Liver (tissue), 9 donors: Measurements from ENCODE around the gene KRT26. TPM values are rescaled to one million over a fixed set of nuclear protein-coding genes. Genes with fewer than 3 reads are reported as not detected.

Experiments
- DNase-seq: peaks from one replicate; pipeline ENCODE4 v3.0.0-alpha.2; 2017; ENCODE audit warnings: low spot score
- H3K27ac ChIP-seq, 2 donors: one replicate each; pipeline ENCODE4 v1.7.0; 2013; ENCODE audit warnings: inconsistent platforms in 2 of 2, low read length in 2 of 2, control low read depth in 1 of 2, low read depth in 1 of 2, mild to moderate bottlenecking in 1 of 2
- H3K27me3 ChIP-seq, 4 donors: one replicate each; pipeline versions ENCODE4 v1.6.1 to v1.7.0; 2013; ENCODE audit warnings: low read length in 3 of 4, inconsistent platforms in 1 of 4, mild to moderate bottlenecking in 1 of 4, moderate library complexity in 1 of 4; ENCODE audit not compliant: control insufficient read depth in 4 of 4, insufficient read depth in 4 of 4
- H3K36me3 ChIP-seq, 4 donors: one replicate each; pipeline versions ENCODE4 v1.6.1 to v1.7.0; 2013; ENCODE audit warnings: low read length in 3 of 4, mild to moderate bottlenecking in 3 of 4, low read depth in 1 of 4, moderate library complexity in 1 of 4; ENCODE audit not compliant: control insufficient read depth in 4 of 4, insufficient read depth in 3 of 4
- H3K4me1 ChIP-seq, 4 donors: one replicate each; pipeline versions ENCODE4 v1.6.1 to v1.7.0; 2013; ENCODE audit warnings: low read length in 3 of 4, mild to moderate bottlenecking in 3 of 4, moderate library complexity in 1 of 4; ENCODE audit not compliant: control insufficient read depth in 4 of 4, insufficient read depth in 4 of 4
- H3K4me3 ChIP-seq, 3 donors: one replicate each; pipeline versions ENCODE4 v1.6.1 to v1.7.0; 2013; ENCODE audit warnings: low read length in 3 of 3, control low read depth in 1 of 3, low read depth in 1 of 3, mild to moderate bottlenecking in 1 of 3
- H3K9ac ChIP-seq, 2 donors: one replicate each; pipeline ENCODE4 v1.7.0; 2013; ENCODE audit warnings: low read length in 2 of 2, mild to moderate bottlenecking in 2 of 2, moderate library complexity in 2 of 2, control low read depth in 1 of 2, low read depth in 1 of 2
- H3K9me3 ChIP-seq, 4 donors: one replicate each; pipeline versions ENCODE4 v1.6.1 to v1.7.0; 2013; ENCODE audit warnings: low read length in 3 of 4; ENCODE audit not compliant: control insufficient read depth in 4 of 4
- EGR1 ChIP-seq, 2 donors: IDR thresholded peaks; 2 replicates each; pipeline ENCODE4 v1.6.1; 2016 to 2018; ENCODE audit warnings: antibody characterized with exemption in 2 of 2, low read depth in 2 of 2
- FOXA1 ChIP-seq: IDR thresholded peaks from 2 replicates; pipeline ENCODE4 v1.6.1; 2016; ENCODE audit warnings: antibody characterized with exemption
- FOXA2 ChIP-seq: IDR thresholded peaks from 2 replicates; pipeline ENCODE4 v1.6.1; 2016; ENCODE audit warnings: antibody characterized with exemption
- GABPA ChIP-seq, 2 donors: IDR thresholded peaks in 1 of 2; conservative IDR thresholded peaks in 1 of 2; 2 replicates each; pipeline ENCODE4 v1.6.1; 2016; ENCODE audit warnings: antibody characterized with exemption in 2 of 2, mild to moderate bottlenecking in 1 of 2, moderate library complexity in 1 of 2
- HNF4A ChIP-seq, 2 donors: conservative IDR thresholded peaks; 2 replicates each; pipeline ENCODE4 v1.6.1; 2016; ENCODE audit warnings: antibody characterized with exemption in 2 of 2, mild to moderate bottlenecking in 2 of 2
- HNF4G ChIP-seq: IDR thresholded peaks from 2 replicates; pipeline ENCODE4 v1.6.1; 2016; ENCODE audit warnings: antibody characterized with exemption
- JUND ChIP-seq, 2 donors: IDR thresholded peaks; 2 replicates each; pipeline ENCODE4 v1.6.1; 2016; ENCODE audit warnings: antibody characterized with exemption in 2 of 2
- NR2F2 ChIP-seq: IDR thresholded peaks from 2 replicates; pipeline ENCODE4 v1.6.1; 2016; ENCODE audit warnings: antibody characterized with exemption
- RAD21 ChIP-seq, 2 donors: IDR thresholded peaks; 2 replicates each; pipeline ENCODE4 v1.6.1; 2016; ENCODE audit warnings: antibody characterized with exemption in 2 of 2, mild to moderate bottlenecking in 2 of 2
- RXRA ChIP-seq, 2 donors: IDR thresholded peaks; 2 replicates each; pipeline ENCODE4 v1.6.1; 2017 to 2018; ENCODE audit warnings: antibody characterized with exemption in 2 of 2, mild to moderate bottlenecking in 1 of 2
- SP1 ChIP-seq: IDR thresholded peaks from 2 replicates; pipeline ENCODE4 v1.6.1; 2018; ENCODE audit warnings: antibody characterized with exemption, mild to moderate bottlenecking
- TAF1 ChIP-seq: conservative IDR thresholded peaks from 2 replicates; pipeline ENCODE4 v1.6.1; 2016; ENCODE audit warnings: antibody characterized with exemption, mild to moderate bottlenecking
- YY1 ChIP-seq: IDR thresholded peaks from 2 replicates; pipeline ENCODE4 v1.6.1; 2016; ENCODE audit warnings: antibody characterized with exemption, mild to moderate bottlenecking
- WGBS: extraction: QIAGEN DNeasy Blood & Tissue Kit; methylation state at CpG from one replicate; pipeline ENCODE4 v1.1.7; 2013; 5-methylcytosine and 5-hydroxymethylcytosine counted together
- polyA plus RNA-seq, 2 donors: library from polyadenylated mRNA; stranded (reverse) in 1 of 2; unstranded in 1 of 2; fragments of 200-250 nt in 1 of 2; fragments of >200 nt in 1 of 2; fragmentation: Nextera tagmentation in 1 of 2; extraction: Ambion mirVana in 1 of 2; gene quantifications; one replicate each; pipeline versions ENCODE4 v1.2.1 to v1.2.3, GENCODE V29; 2013 to 2015
- total RNA-seq, 2 donors: library from RNA; depleted of rRNA; stranded (reverse); fragments of >200 nt; gene quantifications; one replicate each; pipeline ENCODE4 v1.2.3, GENCODE V29; 2014
- TF ChIP-seq, protein P1 (sequence below): IDR thresholded peaks from 2 replicates; pipeline ENCODE4 v1.6.1; 2016; ENCODE audit warnings: antibody characterized with exemption, mild to moderate bottlenecking
- TF ChIP-seq, protein P2 (sequence below): IDR thresholded peaks from 2 replicates; pipeline ENCODE4 v1.6.1; 2016; ENCODE audit warnings: antibody characterized with exemption
- TF ChIP-seq, protein P3 (sequence below): IDR thresholded peaks from 2 replicates; pipeline ENCODE4 v1.6.1; 2016; ENCODE audit warnings: antibody characterized with exemption
- TF ChIP-seq, protein P4 (sequence below): fragments of 150-350 bp; IDR thresholded peaks from 2 replicates; pipeline ENCODE4 v1.5.1; 2017; ENCODE audit warnings: improper control_type of control experiment, low read depth, low read length; ENCODE audit not compliant: missing input control
- TF ChIP-seq, protein P5 (sequence below): IDR thresholded peaks from 2 replicates; pipeline ENCODE4 v1.6.1; 2016; ENCODE audit warnings: antibody characterized with exemption
- donor health status: healthy.
- donor health status: healthy.
- donor health status: healthy.
- donor health status: healthy.
- donor health status: healthy.

KRT26 gene, protein sequence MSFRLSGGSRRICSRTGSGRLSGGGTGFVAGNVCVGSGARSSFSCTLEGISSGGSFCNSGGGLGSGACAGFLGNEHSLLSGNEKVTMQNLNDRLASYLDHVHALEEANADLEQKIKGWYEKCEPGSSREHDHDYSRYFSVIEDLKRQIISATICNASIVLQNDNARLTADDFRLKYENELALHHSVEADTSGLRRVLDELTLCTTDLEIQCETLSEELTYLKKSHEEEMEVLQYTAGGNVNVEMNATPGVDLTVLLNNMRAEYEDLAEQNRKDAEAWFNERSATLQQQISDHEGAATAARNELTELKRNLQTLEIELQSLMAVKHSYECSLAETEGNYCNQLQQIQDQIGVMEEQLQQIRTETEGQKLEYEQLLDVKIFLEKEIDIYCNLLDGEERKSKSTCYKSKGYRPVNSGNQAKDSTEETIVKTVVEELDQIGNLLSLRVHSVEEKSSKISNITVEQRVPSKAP
- total RNA-seq: not detected
- polyA plus RNA-seq: not detected

DNA sequence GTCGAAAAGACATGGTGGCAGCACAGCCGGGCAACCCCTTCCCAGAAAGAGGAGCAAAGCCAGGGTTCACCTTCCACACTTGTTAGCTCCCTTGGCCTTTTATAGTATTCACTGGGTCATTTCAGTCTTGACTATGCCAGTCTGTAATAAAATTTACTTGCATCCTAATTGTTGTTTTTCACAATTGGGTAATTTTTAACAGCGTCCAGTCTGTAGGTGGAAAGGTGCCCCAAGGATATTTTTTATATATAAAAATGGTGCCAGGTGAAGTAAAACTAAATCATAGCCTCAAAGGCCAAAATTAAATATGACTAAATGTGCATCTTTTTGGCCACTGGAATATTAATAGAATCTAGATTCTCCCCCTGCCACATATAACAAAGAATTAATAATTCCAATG, at the start of gene KRT26:
KRT26 (minus strand) TSS at position 101 of the 400 bp plus-strand sequence; CDS start at position 13, 88 bp downstream.
- no peaks in the 10 kb centered on the region for H3K36me3 ChIP-seq
- TF ChIP-seq HNF4G: no peak
- TF ChIP-seq YY1: no peak
- TF ChIP-seq, protein P1, sequence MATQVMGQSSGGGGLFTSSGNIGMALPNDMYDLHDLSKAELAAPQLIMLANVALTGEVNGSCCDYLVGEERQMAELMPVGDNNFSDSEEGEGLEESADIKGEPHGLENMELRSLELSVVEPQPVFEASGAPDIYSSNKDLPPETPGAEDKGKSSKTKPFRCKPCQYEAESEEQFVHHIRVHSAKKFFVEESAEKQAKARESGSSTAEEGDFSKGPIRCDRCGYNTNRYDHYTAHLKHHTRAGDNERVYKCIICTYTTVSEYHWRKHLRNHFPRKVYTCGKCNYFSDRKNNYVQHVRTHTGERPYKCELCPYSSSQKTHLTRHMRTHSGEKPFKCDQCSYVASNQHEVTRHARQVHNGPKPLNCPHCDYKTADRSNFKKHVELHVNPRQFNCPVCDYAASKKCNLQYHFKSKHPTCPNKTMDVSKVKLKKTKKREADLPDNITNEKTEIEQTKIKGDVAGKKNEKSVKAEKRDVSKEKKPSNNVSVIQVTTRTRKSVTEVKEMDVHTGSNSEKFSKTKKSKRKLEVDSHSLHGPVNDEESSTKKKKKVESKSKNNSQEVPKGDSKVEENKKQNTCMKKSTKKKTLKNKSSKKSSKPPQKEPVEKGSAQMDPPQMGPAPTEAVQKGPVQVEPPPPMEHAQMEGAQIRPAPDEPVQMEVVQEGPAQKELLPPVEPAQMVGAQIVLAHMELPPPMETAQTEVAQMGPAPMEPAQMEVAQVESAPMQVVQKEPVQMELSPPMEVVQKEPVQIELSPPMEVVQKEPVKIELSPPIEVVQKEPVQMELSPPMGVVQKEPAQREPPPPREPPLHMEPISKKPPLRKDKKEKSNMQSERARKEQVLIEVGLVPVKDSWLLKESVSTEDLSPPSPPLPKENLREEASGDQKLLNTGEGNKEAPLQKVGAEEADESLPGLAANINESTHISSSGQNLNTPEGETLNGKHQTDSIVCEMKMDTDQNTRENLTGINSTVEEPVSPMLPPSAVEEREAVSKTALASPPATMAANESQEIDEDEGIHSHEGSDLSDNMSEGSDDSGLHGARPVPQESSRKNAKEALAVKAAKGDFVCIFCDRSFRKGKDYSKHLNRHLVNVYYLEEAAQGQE: no peak
- TF ChIP-seq, protein P2, sequence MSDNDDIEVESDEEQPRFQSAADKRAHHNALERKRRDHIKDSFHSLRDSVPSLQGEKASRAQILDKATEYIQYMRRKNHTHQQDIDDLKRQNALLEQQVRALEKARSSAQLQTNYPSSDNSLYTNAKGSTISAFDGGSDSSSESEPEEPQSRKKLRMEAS: no peak
- TF ChIP-seq JUND (IDR thresholded peaks at IDR 0.05): no peak
- TF ChIP-seq, protein P3, sequence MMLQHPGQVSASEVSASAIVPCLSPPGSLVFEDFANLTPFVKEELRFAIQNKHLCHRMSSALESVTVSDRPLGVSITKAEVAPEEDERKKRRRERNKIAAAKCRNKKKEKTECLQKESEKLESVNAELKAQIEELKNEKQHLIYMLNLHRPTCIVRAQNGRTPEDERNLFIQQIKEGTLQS: no peak
- TF ChIP-seq FOXA1: no peak
- TF ChIP-seq NR2F2: no peak
- TF ChIP-seq FOXA2: no peak
- TF ChIP-seq RAD21 (IDR thresholded peaks at IDR 0.05): no peak
- TF ChIP-seq, protein P4, sequence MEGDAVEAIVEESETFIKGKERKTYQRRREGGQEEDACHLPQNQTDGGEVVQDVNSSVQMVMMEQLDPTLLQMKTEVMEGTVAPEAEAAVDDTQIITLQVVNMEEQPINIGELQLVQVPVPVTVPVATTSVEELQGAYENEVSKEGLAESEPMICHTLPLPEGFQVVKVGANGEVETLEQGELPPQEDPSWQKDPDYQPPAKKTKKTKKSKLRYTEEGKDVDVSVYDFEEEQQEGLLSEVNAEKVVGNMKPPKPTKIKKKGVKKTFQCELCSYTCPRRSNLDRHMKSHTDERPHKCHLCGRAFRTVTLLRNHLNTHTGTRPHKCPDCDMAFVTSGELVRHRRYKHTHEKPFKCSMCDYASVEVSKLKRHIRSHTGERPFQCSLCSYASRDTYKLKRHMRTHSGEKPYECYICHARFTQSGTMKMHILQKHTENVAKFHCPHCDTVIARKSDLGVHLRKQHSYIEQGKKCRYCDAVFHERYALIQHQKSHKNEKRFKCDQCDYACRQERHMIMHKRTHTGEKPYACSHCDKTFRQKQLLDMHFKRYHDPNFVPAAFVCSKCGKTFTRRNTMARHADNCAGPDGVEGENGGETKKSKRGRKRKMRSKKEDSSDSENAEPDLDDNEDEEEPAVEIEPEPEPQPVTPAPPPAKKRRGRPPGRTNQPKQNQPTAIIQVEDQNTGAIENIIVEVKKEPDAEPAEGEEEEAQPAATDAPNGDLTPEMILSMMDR: no peak
- no peak for TF ChIP-seq SP1
- TF ChIP-seq TAF1: no peak
- TF ChIP-seq, protein P5, sequence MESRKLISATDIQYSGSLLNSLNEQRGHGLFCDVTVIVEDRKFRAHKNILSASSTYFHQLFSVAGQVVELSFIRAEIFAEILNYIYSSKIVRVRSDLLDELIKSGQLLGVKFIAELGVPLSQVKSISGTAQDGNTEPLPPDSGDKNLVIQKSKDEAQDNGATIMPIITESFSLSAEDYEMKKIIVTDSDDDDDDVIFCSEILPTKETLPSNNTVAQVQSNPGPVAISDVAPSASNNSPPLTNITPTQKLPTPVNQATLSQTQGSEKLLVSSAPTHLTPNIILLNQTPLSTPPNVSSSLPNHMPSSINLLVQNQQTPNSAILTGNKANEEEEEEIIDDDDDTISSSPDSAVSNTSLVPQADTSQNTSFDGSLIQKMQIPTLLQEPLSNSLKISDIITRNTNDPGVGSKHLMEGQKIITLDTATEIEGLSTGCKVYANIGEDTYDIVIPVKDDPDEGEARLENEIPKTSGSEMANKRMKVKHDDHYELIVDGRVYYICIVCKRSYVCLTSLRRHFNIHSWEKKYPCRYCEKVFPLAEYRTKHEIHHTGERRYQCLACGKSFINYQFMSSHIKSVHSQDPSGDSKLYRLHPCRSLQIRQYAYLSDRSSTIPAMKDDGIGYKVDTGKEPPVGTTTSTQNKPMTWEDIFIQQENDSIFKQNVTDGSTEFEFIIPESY: no peak
- TF ChIP-seq GABPA (IDR thresholded peaks at IDR 0.05 in 1 of 2, conservative IDR thresholded peaks at IDR 0.05 in 1 of 2): no peak
- TF ChIP-seq HNF4A (conservative IDR thresholded peaks at IDR 0.05): no peak
- TF ChIP-seq EGR1 (IDR thresholded peaks at IDR 0.05; ENCODE audit: low read depth in 2 of 2): no peak
- no peak for TF ChIP-seq RXRA (IDR thresholded peaks at IDR 0.05)
- WGBS: 86% methylated on average over 3 of the region's 3 CpGs
- no peaks in the 10 kb centered on the region for H3K4me1 ChIP-seq
- H3K27me3 ChIP-seq: peaks cover 0 to 18% (median 1%) of the 10 kb centered on the region in 4 donors
- no peak within 1 kb of the TSS for H3K27ac ChIP-seq
- H3K9ac ChIP-seq: no peak within 1 kb of the TSS
- H3K9me3 ChIP-seq: no peaks in the 10 kb centered on the region
- no peak for DNase-seq
- no peak within 1 kb of the TSS for H3K4me3 ChIP-seq
